ENCODE results near the gene UBL7. TPM values are rescaled to one million over a fixed set of nuclear protein-coding genes. Genes with fewer than 3 reads are reported as not detected.

The UBL7 gene
- total RNA-seq, 1 experiment from 2014 or later: 73.9 TPM

DNA sequence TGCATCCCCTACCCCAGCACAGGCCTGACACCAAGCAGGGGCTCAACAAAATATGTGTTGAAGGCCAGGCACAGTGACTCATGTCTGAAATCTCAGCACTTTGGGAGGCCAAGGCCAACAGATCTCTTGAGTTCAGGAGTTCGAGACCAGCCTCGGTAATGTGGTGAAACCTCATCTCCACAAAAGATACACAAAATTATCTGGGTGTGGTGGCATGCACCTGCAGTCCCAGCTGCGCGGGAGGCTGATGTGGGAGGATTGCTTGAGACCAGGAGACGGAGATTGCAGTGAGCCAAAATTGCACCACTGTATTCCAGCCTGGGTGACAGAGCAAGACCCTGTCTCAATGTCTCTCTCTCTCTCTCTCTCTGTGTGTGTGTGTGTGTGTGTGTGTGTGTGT lies 62.8 kb downstream of the UBL7 start:
- POLR2A ChIA-PET (ENCODE audit: unreplicated experiment): no interaction called here
- H2AFZ ChIP-seq: no peak overlapping the region
- H3K36me3 ChIP-seq (ENCODE audit: low read depth): no peaks in the 10 kb centered on the region
- no peak overlapping the region for H3K4me3 ChIP-seq
- no peaks in the 10 kb centered on the region for H4K20me1 ChIP-seq (ENCODE audit: insufficient read depth)
- H3K27ac ChIP-seq: peak overlapping the region; percentile 98
- no TSS peak for BruUV-seq (replicated peaks)
- H3F3A ChIP-seq (ENCODE audit: insufficient read depth, low read depth): peaks cover 20% of the 10 kb centered on the region; the same call in 1 of the 2 replicates
- intact Hi-C loops (cut with micrococcal nuclease; ENCODE audit: unreplicated experiment): no loop called here
- DNase-seq: no peak
- TF ChIP-seq EZH2 (IDR thresholded peaks at IDR 0.05; ENCODE audit: low read depth): no peak
- TF ChIP-seq, protein P1, sequence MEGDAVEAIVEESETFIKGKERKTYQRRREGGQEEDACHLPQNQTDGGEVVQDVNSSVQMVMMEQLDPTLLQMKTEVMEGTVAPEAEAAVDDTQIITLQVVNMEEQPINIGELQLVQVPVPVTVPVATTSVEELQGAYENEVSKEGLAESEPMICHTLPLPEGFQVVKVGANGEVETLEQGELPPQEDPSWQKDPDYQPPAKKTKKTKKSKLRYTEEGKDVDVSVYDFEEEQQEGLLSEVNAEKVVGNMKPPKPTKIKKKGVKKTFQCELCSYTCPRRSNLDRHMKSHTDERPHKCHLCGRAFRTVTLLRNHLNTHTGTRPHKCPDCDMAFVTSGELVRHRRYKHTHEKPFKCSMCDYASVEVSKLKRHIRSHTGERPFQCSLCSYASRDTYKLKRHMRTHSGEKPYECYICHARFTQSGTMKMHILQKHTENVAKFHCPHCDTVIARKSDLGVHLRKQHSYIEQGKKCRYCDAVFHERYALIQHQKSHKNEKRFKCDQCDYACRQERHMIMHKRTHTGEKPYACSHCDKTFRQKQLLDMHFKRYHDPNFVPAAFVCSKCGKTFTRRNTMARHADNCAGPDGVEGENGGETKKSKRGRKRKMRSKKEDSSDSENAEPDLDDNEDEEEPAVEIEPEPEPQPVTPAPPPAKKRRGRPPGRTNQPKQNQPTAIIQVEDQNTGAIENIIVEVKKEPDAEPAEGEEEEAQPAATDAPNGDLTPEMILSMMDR (conservative IDR thresholded peaks at IDR 0.05): no peak
- no peaks in the 10 kb centered on the region for H3K9me2 ChIP-seq (ENCODE audit: insufficient read depth)
- no peaks in the 10 kb centered on the region for H3K9me3 ChIP-seq (ENCODE audit: insufficient read depth, low read depth)
- peaks cover 74% of the 10 kb centered on the region for H3K4me1 ChIP-seq (replicated peaks; ENCODE audit: insufficient read depth)
- 0 out of 2 replicates have a peak overlapping the region, but pooled peaks have one; percentile 76 for H3K4me2 ChIP-seq
- H3K27me3 ChIP-seq (ENCODE audit: insufficient read depth, low read depth): no peaks in the 10 kb centered on the region
- CTCF ChIA-PET: no interaction called here
- 0 out of 2 replicates have a peak, but pooled peaks cover 4% of the 10 kb centered on the region for H3K79me2 ChIP-seq (ENCODE audit: low read depth)

DNA sequence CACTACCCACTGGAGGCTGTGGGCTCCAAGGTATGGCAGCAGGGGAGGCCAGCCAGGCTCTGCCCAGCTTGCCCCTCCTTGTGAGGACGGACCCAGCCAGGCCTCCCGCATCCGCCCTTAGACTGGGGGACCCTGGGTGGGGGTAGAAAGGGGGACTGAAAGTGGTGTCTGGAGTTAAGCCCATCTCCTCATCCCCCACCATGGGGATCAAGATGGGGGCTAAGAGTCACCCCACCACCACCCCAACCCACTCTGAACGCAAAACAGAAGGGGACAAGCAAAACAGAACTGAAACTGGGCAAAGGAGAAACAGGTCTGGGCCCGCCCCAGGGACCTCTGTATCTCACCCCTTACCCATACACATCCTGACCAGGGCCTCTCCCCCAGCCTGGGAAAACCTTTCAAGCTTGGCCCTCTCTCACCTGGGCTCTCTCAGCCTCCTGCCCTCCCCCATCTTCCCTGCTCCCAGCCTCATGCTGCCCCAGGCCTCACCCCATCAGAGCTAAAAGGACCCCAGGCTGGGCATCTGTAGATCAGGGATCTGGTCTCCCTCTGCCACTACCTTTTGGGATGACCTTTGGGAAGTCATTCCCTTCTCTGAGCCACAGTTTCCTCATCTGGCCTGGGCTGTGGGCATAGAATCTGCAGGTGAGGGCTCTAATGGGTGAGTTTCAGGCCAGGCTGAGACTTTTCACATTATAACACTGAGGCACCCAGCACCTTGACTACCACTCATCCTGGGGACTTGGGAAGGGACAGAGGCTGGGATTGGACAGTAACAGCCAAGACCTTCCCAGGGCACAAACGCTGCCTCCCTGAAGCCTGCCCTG lies 63.5 kb downstream of the UBL7 start:
- H3K4me1 ChIP-seq (replicated peaks; ENCODE audit: insufficient read depth): peaks cover 74% of the 10 kb centered on the region
- H3K4me3 ChIP-seq: 0 out of 2 replicates have a peak overlapping the region, but pooled peaks have one; percentile 22
- ChIA-PET POLR2A (ENCODE audit: unreplicated experiment) (interaction anchor here (0.6 to 1.4 kb wide), 7 partner anchors 9 to 1264 kb away, joined by 3 to 13 read pairs (median 8); partner anchors contain the start of gene SEMA7A), CTCF (interaction anchor here (0.6 to 1.0 kb wide), 3 partner anchors 12 to 22 kb away, joined by 3 to 4 read pairs (median 3); no protein-coding TSS in a partner anchor)
- H4K20me1 ChIP-seq (ENCODE audit: insufficient read depth): no peaks in the 10 kb centered on the region
- no peaks in the 10 kb centered on the region for H3K9me2 ChIP-seq (ENCODE audit: insufficient read depth)
- peak overlapping the region; percentile 76 for H3K4me2 ChIP-seq
- H3K79me2 ChIP-seq (ENCODE audit: low read depth): 0 out of 2 replicates have a peak, but pooled peaks cover 4% of the 10 kb centered on the region
- H3K27ac ChIP-seq: peak overlapping the region; percentile 98
- H3F3A ChIP-seq (ENCODE audit: insufficient read depth, low read depth): peaks cover 20% of the 10 kb centered on the region; the same call in 1 of the 2 replicates
- DNase-seq: peak in 1 of 2 experiments; percentile 51
- TF ChIP-seq EZH2 (IDR thresholded peaks at IDR 0.05; ENCODE audit: low read depth): no peak
- TF ChIP-seq, protein P1 (conservative IDR thresholded peaks at IDR 0.05): no peak
- intact Hi-C loops (cut with micrococcal nuclease; ENCODE audit: unreplicated experiment): loop anchor here (1.0 to 2.0 kb wide), 3 partner anchors 9 to 23 kb away; no protein-coding TSS in a partner anchor
- H3K36me3 ChIP-seq (ENCODE audit: low read depth): no peaks in the 10 kb centered on the region
- no peaks in the 10 kb centered on the region for H3K9me3 ChIP-seq (ENCODE audit: insufficient read depth, low read depth)
- H2AFZ ChIP-seq: no peak overlapping the region
- no peaks in the 10 kb centered on the region for H3K27me3 ChIP-seq (ENCODE audit: insufficient read depth, low read depth)
- TSS peak; percentile 86 for BruUV-seq (replicated peaks)

DNA sequence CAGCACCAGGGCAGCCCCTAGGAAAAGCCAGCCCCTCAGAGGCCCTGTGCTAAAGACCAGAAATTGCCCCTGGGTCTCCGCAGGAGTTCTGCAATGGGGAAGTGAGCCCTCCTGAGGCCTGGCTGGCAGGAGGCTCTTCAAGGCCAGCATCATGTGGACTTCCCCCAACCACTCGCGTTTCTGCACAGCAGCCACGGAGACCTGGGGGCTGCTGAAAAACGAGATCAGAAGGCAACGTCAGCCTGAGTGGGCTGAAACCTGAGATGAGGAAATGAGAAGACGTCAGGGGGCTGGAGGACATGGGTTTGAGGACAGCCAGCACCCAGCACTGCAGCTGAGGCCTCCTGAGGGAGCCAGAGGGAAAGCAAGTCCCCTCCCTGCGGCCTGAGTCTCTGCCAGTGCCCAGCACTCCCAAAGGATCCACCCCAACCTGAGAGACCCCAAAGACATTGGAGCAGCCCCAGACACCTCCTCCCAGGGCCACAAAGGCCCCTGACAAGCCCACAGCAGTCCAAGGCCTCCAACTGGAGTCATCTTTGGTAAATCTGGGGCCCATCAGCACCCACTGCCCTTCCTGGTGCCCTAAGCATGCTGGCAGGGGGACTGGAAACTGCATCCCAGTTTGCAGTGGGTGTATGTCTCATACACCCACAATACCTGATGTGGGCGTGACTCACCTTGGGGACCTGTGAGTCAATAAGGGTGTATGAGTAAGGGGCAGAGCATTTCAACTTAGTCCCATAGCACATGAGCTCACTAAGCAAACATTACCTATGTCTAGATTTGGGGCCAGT lies 64.3 kb downstream of the UBL7 start:
- Histone ChIP-seq H3K27me3 (ENCODE audit: insufficient read depth, low read depth) (no peaks in the 10 kb centered on the region), H3K9me2 (ENCODE audit: insufficient read depth) (no peaks in the 10 kb centered on the region), H3K4me2 (peak overlapping the region; percentile 76), H3K4me1 (replicated peaks; ENCODE audit: insufficient read depth) (peaks cover 72% of the 10 kb centered on the region), H3F3A (ENCODE audit: insufficient read depth, low read depth) (peaks cover 20% of the 10 kb centered on the region; the same call in 1 of the 2 replicates), H2AFZ (no peak overlapping the region), H3K79me2 (ENCODE audit: low read depth) (0 out of 2 replicates have a peak, but pooled peaks cover 4% of the 10 kb centered on the region), H3K9me3 (ENCODE audit: insufficient read depth, low read depth) (no peaks in the 10 kb centered on the region), H4K20me1 (ENCODE audit: insufficient read depth) (no peaks in the 10 kb centered on the region), H3K4me3 (no peak overlapping the region), H3K36me3 (ENCODE audit: low read depth) (no peaks in the 10 kb centered on the region), H3K27ac (peak overlapping the region; percentile 98)
- no peak for TF ChIP-seq EZH2 (IDR thresholded peaks at IDR 0.05; ENCODE audit: low read depth)
- TF ChIP-seq, protein P1 (conservative IDR thresholded peaks at IDR 0.05): no peak
- intact Hi-C loops (cut with micrococcal nuclease; ENCODE audit: unreplicated experiment): loop anchor here (1.0 to 2.0 kb wide), 3 partner anchors 8 to 24 kb away; no protein-coding TSS in a partner anchor
- CTCF ChIA-PET: interaction anchor here (1.0 kb wide), 2 partner anchors 12 to 23 kb away, joined by 3 to 4 read pairs; no protein-coding TSS in a partner anchor
- BruUV-seq (replicated peaks): TSS peak; percentile 67
- POLR2A ChIA-PET (ENCODE audit: unreplicated experiment): interaction anchor here (0.6 to 1.4 kb wide), 7 partner anchors 8 to 1264 kb away, joined by 3 to 13 read pairs (median 8); partner anchors contain the start of gene SEMA7A
- peak; percentile 84 to 95 for DNase-seq
